H9 (cell line): Measurements from ENCODE around the gene TMC6. TPM values are rescaled to one million over a fixed set of nuclear protein-coding genes. Genes with fewer than 3 reads are reported as not detected.

Experiments used
- DNase-seq: peaks from one replicate; pipeline ENCODE4 v3.0.0-alpha.2; 2017
- H2AFZ ChIP-seq: one replicate; pipeline ENCODE4 v1.6.1; 2013; ENCODE audit warnings: mild to moderate bottlenecking, low read length, control low read depth, moderate library complexity
- H2AK5ac ChIP-seq: 2 replicates; pipeline ENCODE4 v1.6.1; 2013; ENCODE audit warnings: low read length, control low read depth, mixed read lengths; ENCODE audit not compliant: insufficient read length
- H2BK120ac ChIP-seq: one replicate; pipeline ENCODE4 v1.6.1; 2013; ENCODE audit warnings: low read depth, mild to moderate bottlenecking, low read length, control low read depth, inconsistent platforms; ENCODE audit not compliant: poor library complexity, severe bottlenecking
- H2BK12ac ChIP-seq: 2 replicates; pipeline ENCODE4 v1.6.1; 2013; ENCODE audit warnings: low read length, control low read depth, mixed read lengths, low read depth; ENCODE audit not compliant: insufficient read length
- H2BK15ac ChIP-seq: 2 replicates; pipeline ENCODE4 v1.6.1; 2013; ENCODE audit warnings: low read depth, low read length, control low read depth
- H2BK20ac ChIP-seq: one replicate; pipeline ENCODE4 v1.6.1; 2013; ENCODE audit warnings: low read depth, mild to moderate bottlenecking, low read length, control low read depth, inconsistent platforms; ENCODE audit not compliant: poor library complexity, severe bottlenecking
- H2BK5ac ChIP-seq: 2 replicates; pipeline ENCODE4 v1.6.1; 2013; ENCODE audit warnings: low read length, control low read depth, mixed read lengths; ENCODE audit not compliant: insufficient read length
- H3K14ac ChIP-seq: 2 replicates; pipeline ENCODE4 v1.6.1; 2013; ENCODE audit warnings: low read length, control low read depth; ENCODE audit not compliant: insufficient read depth
- H3K18ac ChIP-seq: 2 replicates; pipeline ENCODE4 v1.6.1; 2013; ENCODE audit warnings: low read depth, mild to moderate bottlenecking, mixed read lengths, low read length, control low read depth; ENCODE audit not compliant: insufficient read length
- H3K23ac ChIP-seq: 2 replicates; pipeline ENCODE4 v1.6.1; 2013; ENCODE audit warnings: low read length, control low read depth, mixed read lengths, low read depth; ENCODE audit not compliant: insufficient read length
- H3K23me2 ChIP-seq: 2 replicates; pipeline ENCODE4 v1.6.1; 2013; ENCODE audit warnings: low read depth, mild to moderate bottlenecking, mixed read lengths, low read length, control low read depth; ENCODE audit not compliant: insufficient read length, poor library complexity, severe bottlenecking
- H3K27ac ChIP-seq: 2 replicates; pipeline ENCODE4 v1.5.1; 2013; ENCODE audit warnings: low read length, control low read depth, mixed read lengths, low read depth; ENCODE audit not compliant: insufficient read length
- H3K27me3 ChIP-seq: 2 replicates; pipeline ENCODE4 v1.6.1; 2013; ENCODE audit warnings: low read length, control low read depth, inconsistent platforms; ENCODE audit not compliant: insufficient read depth
- H3K4ac ChIP-seq: 2 replicates; pipeline ENCODE4 v1.6.1; 2013; ENCODE audit warnings: low read depth, mild to moderate bottlenecking, control low read depth, inconsistent platforms, low read length, moderate library complexity
- H3K4me1 ChIP-seq: 2 replicates; pipeline ENCODE4 v1.6.1; 2013; ENCODE audit warnings: low read length, control low read depth, inconsistent platforms; ENCODE audit not compliant: insufficient read depth
- H3K4me2 ChIP-seq: 2 replicates; pipeline ENCODE4 v1.6.1; 2013; ENCODE audit warnings: low read length, control low read depth, mixed read lengths; ENCODE audit not compliant: insufficient read length, insufficient read depth
- H3K56ac ChIP-seq: 2 replicates; pipeline ENCODE4 v1.6.1; 2013; ENCODE audit warnings: low read depth, mild to moderate bottlenecking, mixed read lengths, low read length, control low read depth; ENCODE audit not compliant: insufficient read length
- H3K79me1 ChIP-seq: 2 replicates; pipeline ENCODE4 v1.6.1; 2013; ENCODE audit warnings: low read depth, mild to moderate bottlenecking, moderate library complexity, low read length, control low read depth, inconsistent platforms; ENCODE audit not compliant: insufficient read depth, poor library complexity, severe bottlenecking
- H3K79me2 ChIP-seq: 2 replicates; pipeline ENCODE4 v1.6.1; 2013; ENCODE audit warnings: low read length, control low read depth, inconsistent platforms; ENCODE audit not compliant: insufficient read depth
- H3K9ac ChIP-seq: 2 replicates; pipeline ENCODE4 v1.6.1; 2013; ENCODE audit warnings: low read length, control low read depth, mixed read lengths; ENCODE audit not compliant: insufficient read length; ENCODE audit errors: extremely low read depth
- H3K9me3 ChIP-seq: one replicate; pipeline ENCODE4 v1.6.1; 2013; ENCODE audit warnings: low read depth, low read length, inconsistent platforms; ENCODE audit not compliant: control insufficient read depth
- H3T11ph ChIP-seq: one replicate; pipeline ENCODE4 v1.6.1; 2013; ENCODE audit warnings: mild to moderate bottlenecking, low read length, control low read depth, inconsistent platforms
- H4K20me1 ChIP-seq: one replicate; pipeline ENCODE4 v1.6.1; 2013; ENCODE audit not compliant: control insufficient read depth, insufficient read length, insufficient read depth
- H4K5ac ChIP-seq: 2 replicates; pipeline ENCODE4 v1.6.1; 2013; ENCODE audit warnings: low read depth, mild to moderate bottlenecking, mixed read lengths, low read length, control low read depth; ENCODE audit not compliant: insufficient read length
- H4K8ac ChIP-seq: replicated peaks from 2 replicates; pipeline ENCODE4 v1.6.1; 2013; ENCODE audit warnings: low read length, control low read depth, mixed read lengths, low read depth; ENCODE audit not compliant: insufficient read length
- H4K91ac ChIP-seq: 2 replicates; pipeline ENCODE4 v1.6.1; 2013; ENCODE audit warnings: low read depth, mild to moderate bottlenecking, moderate library complexity, mixed read lengths, low read length, control low read depth; ENCODE audit not compliant: insufficient read length
- H3K27ac Mint-ChIP-seq, 3 experiments: 2 replicates in 2 of 3; 3 replicates in 1 of 3; pipeline ENCODE4 v1.8.0; 2020 to 2021; ENCODE audit warnings: mixed read lengths in 3 of 3, mild to moderate bottlenecking in 1 of 3, moderate library complexity in 1 of 3
- H3K27me3 Mint-ChIP-seq: 2 replicates; pipeline ENCODE4 v1.8.0; 2021; ENCODE audit warnings: low read depth, mild to moderate bottlenecking, moderate library complexity, mixed read lengths
- H3K36me3 Mint-ChIP-seq, 3 experiments: 2 replicates in 2 of 3; 3 replicates in 1 of 3; pipeline ENCODE4 v1.8.0; 2020 to 2021; ENCODE audit warnings: low read depth in 3 of 3, mixed read lengths in 3 of 3; ENCODE audit not compliant: insufficient read depth in 1 of 3
- H3K4me1 Mint-ChIP-seq, 2 experiments: 2 replicates each; pipeline ENCODE4 v1.8.0; 2020; ENCODE audit warnings: mixed read lengths in 2 of 2
- H3K4me3 Mint-ChIP-seq, 2 experiments: 2 replicates in 1 of 2; 3 replicates in 1 of 2; pipeline ENCODE4 v1.8.0; 2020 to 2021; ENCODE audit warnings: mild to moderate bottlenecking in 2 of 2, mixed read lengths in 2 of 2, moderate library complexity in 1 of 2
- H3K9me3 Mint-ChIP-seq, 2 experiments: 2 replicates in 1 of 2; 3 replicates in 1 of 2; pipeline ENCODE4 v1.8.0; 2020; ENCODE audit warnings: mild to moderate bottlenecking in 2 of 2, mixed read lengths in 2 of 2, moderate library complexity in 1 of 2
- CTCF ChIP-seq: fragments of 200-600 bp; sonication (generic); conservative IDR thresholded peaks from 3 replicates; pipeline ENCODE4 v1.8.0; 2021; ENCODE audit warnings: antibody characterized with exemption, mild to moderate bottlenecking
- WGBS: extraction: QIAGEN DNeasy Blood & Tissue Kit; methylation state at CpG from one replicate; pipeline ENCODE4 v1.1.7; 2013; ENCODE audit warnings: missing lambda C conversion rate, low lambda C conversion rate, mixed read lengths; ENCODE audit not compliant: insufficient read length; ENCODE audit errors: extremely low coverage; 5-methylcytosine and 5-hydroxymethylcytosine counted together
- total RNA-seq: library from RNA; stranded (reverse); gene quantifications from 2 replicates; pipeline ENCODE4 v1.2.1, GENCODE V29; 2021

The TMC6 gene
- total RNA-seq, 1 experiment from 2014 or later, result 86.8 TPM

GRCh38 chr17:78125976-78126894 is 2.3 kb downstream of the TMC6 start:
- WGBS, result no CpG with 5 or more reads among the region's 25 CpGs
- peaks cover 24% of the 10 kb centered on the region in 2 experiments for H3K4me1 Mint-ChIP-seq
- no peak overlapping the region for H2AK5ac ChIP-seq
- H3K27ac ChIP-seq, result no peak overlapping the region
- no peak overlapping the region for H2BK12ac ChIP-seq
- H3K79me1 ChIP-seq, result no peaks in the 10 kb centered on the region
- no peaks in the 10 kb centered on the region; a peak in 2 of 5 replicates for H3K9me3 Mint-ChIP-seq
- no peaks in the 10 kb centered on the region for H3K9me3 ChIP-seq
- H2AFZ ChIP-seq, result no peak overlapping the region
- H3K56ac ChIP-seq, result no peak overlapping the region
- no peak overlapping the region for H2BK5ac ChIP-seq
- H3K4me1 ChIP-seq, result peaks cover 10% of the 10 kb centered on the region; the same call in 1 of the 2 replicates
- H2BK120ac ChIP-seq, result no peak overlapping the region
- TF ChIP-seq CTCF, result no peak
- no peak overlapping the region for H4K5ac ChIP-seq
- H3T11ph ChIP-seq, result no peak overlapping the region
- no peak overlapping the region; a peak in 1 of 7 replicates for H3K27ac Mint-ChIP-seq
- peaks cover 19% of the 10 kb centered on the region for H3K23me2 ChIP-seq
- H3K14ac ChIP-seq, result no peak overlapping the region; the same call in 1 of the 2 replicates
- no peak overlapping the region for H3K18ac ChIP-seq
- no peak overlapping the region for H3K4me2 ChIP-seq
- H3K9ac ChIP-seq, result no peak overlapping the region
- H4K20me1 ChIP-seq, result no peaks in the 10 kb centered on the region
- H3K36me3 Mint-ChIP-seq, result peaks cover 7 to 22% (median 17%) of the 10 kb centered on the region in 3 experiments
- no peaks in the 10 kb centered on the region; the same call in 1 of the 2 replicates for H3K79me2 ChIP-seq
- no peaks in the 10 kb centered on the region; the same call in 1 of the 2 replicates for H3K27me3 ChIP-seq
- no peak overlapping the region for H3K4ac ChIP-seq
- H3K4me3 Mint-ChIP-seq, result no peak overlapping the region; a peak in 2 of 5 replicates
- H4K91ac ChIP-seq, result no peak overlapping the region
- no peak for DNase-seq
- no peak overlapping the region for H4K8ac ChIP-seq
- no peak overlapping the region for H3K23ac ChIP-seq
- H2BK20ac ChIP-seq, result no peak overlapping the region
- H2BK15ac ChIP-seq, result no peak overlapping the region
- peaks cover 4% of the 10 kb centered on the region for H3K27me3 Mint-ChIP-seq
